ENCODE results near the gene CLSTN1. TPM values are rescaled to one million over a fixed set of nuclear protein-coding genes. Genes with fewer than 3 reads are reported as not detected.

The CLSTN1 gene
- total and polyA plus RNA-seq, 2 of the 13 experiments (the other 11 are each of a cell fraction or from before 2014, with no cell fraction given): 19.7 to 29.8 TPM

GRCh38 chr1:9823693-9823942, 147 bp downstream of the CLSTN1 start (continued):
- TF ChIP-seq ZBED4 (CRISPR knock-in tag; IDR thresholded peaks at IDR 0.05; ENCODE audit: borderline replicate concordance): no peak
- TF ChIP-seq NAIF1 (CRISPR knock-in tag; IDR thresholded peaks at IDR 0.05; ENCODE audit: borderline replicate concordance): no peak
- no peak for TF ChIP-seq ZNF143 (CRISPR knock-in tag; IDR thresholded peaks at IDR 0.05)
- TF ChIP-seq KIAA2018 (CRISPR knock-in tag; IDR thresholded peaks at IDR 0.05; ENCODE audit: borderline replicate concordance): no peak
- no peak for TF ChIP-seq ATF5 (CRISPR knock-in tag; IDR thresholded peaks at IDR 0.05; ENCODE audit: low read depth)
- no peak for TF ChIP-seq UBTF (CRISPR knock-in tag; IDR thresholded peaks at IDR 0.05)
- peak; percentile 17; the same call in 1 of the 2 replicates for TF ChIP-seq ARID4A (CRISPR knock-in tag; IDR thresholded peaks at IDR 0.05; ENCODE audit: borderline replicate concordance)
- no peak for TF ChIP-seq MXD3 (CRISPR knock-in tag; IDR thresholded peaks at IDR 0.05)
- TF ChIP-seq SIX1 (CRISPR knock-in tag; IDR thresholded peaks at IDR 0.05; ENCODE audit: borderline replicate concordance): no peak

Measured in HepG2 (cell line).